GM12892 (cell line): Measurements from ENCODE around the gene CCDC30.

Experiments used
- POLR2A ChIP-seq: IDR thresholded peaks from 2 replicates; pipeline ENCODE4 v1.6.1; 2011; ENCODE audit warnings: low read depth, low read length, control low read depth
- POLR2AphosphoS5 ChIP-seq: IDR thresholded peaks from 2 replicates; pipeline ENCODE4 v1.6.1; 2011; ENCODE audit warnings: low read depth, low read length, control low read depth
- TAF1 ChIP-seq: IDR thresholded peaks from 2 replicates; pipeline ENCODE4 v1.6.1; 2011; ENCODE audit warnings: low read depth, mild to moderate bottlenecking, control low read depth, low read length, borderline replicate concordance

GRCh38 chr1:42658877-42659337, 195.8 kb downstream of the CCDC30 start:
- TF ChIP-seq POLR2A (no peak), POLR2AphosphoS5 (no peak), TAF1 (no peak)
